ENCODE measurements around the gene LARP1.

Gene LARP1

DNA sequence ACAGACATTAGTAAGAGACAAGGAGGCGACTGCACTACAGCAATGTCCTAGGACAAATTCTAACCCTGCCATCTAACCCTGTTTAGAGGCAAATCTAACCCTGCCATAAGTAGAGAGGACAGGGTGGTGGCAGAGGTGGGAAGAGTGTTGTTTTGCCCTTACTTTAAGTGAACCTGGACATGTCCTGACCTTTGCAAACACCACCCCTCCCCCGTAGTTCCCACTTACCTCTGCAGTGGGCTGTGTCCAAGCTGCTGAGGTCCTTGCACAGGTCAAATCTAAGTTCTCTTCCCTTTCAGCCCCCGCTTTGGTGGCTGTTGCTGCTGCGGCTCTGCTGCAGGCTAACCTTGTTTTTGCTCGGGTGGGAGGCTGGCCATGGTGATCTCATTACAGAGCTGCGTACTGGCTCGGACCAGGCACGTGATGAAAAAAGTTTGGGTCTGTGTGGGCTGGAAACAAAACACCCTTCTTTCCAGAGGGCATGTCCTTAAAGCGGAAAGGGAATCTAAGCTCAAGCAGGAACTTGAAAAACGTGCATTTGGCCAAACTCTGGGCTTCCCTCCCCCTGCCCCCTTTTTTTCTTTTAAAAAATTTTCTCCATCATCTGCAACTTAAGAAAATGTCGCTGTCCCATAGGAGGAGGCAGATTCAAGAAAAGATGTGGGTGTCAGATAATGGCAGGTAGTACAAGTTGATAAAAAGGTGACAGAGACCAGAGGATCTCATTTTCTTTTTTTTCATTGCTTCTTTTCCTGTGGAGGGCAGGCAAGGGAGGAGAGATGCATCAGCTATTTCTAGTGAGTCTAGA, 95.3 kb downstream of the LARP1 start, which contains the start of gene FAXDC2:
FAXDC2 (minus strand) TSS at position 349 of the 808 bp plus-strand sequence. CDS start 12,425 bp downstream, outside the sequence.
- no peaks in the 10 kb centered on the region for H3K36me3 ChIP-seq (ENCODE audit: insufficient read depth, low read length)
- H3K9me3 ChIP-seq (ENCODE audit: low read length): no peaks in the 10 kb centered on the region
- H3K4me3 ChIP-seq (ENCODE audit: low read depth in 1 of 2, low read length in 2 of 2): peak within 1 kb of the TSS; percentile 49 to 74
- peak within 1 kb of the TSS; percentile 83 for H3K9ac ChIP-seq (ENCODE audit: low read length)
- peaks cover 27% of the 10 kb centered on the region for H3K4me1 ChIP-seq (ENCODE audit: insufficient read depth, low read length)
- H3K27ac ChIP-seq (ENCODE audit: low read depth, low read length): peak within 1 kb of the TSS; percentile 79
- no peaks in the 10 kb centered on the region for H3K27me3 ChIP-seq (ENCODE audit: control insufficient read depth in 1 of 2, insufficient read depth in 2 of 2, low read length in 2 of 2)

DNA sequence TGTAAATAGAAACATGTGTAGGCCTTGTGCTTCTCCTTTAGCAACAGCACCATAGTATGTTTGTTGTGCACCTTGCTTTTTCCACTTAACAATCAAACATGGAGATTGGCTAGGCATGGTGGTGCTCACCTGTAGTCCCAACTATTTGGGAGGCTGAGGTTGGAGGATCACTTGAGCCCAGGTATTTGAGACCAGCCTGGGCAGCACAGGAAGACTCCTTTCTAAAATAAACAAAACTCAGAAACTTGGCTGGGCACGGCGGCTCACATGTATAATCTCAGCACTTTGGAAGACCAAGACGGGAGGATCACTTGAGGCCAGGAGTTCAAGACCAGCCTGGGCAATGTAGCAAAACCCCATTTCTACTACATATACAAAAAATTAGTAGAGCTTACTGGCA, 96.2 kb downstream of the LARP1 start:
- H3K9me3 ChIP-seq (ENCODE audit: low read length): no peaks in the 10 kb centered on the region
- H3K9ac ChIP-seq (ENCODE audit: low read length): no peak overlapping the region
- no peaks in the 10 kb centered on the region for H3K27me3 ChIP-seq (ENCODE audit: control insufficient read depth in 1 of 2, insufficient read depth in 2 of 2, low read length in 2 of 2)
- peaks cover 21% of the 10 kb centered on the region for H3K4me1 ChIP-seq (ENCODE audit: insufficient read depth, low read length)
- no peak overlapping the region for H3K4me3 ChIP-seq (ENCODE audit: low read depth in 1 of 2, low read length in 2 of 2)
- no peaks in the 10 kb centered on the region for H3K36me3 ChIP-seq (ENCODE audit: insufficient read depth, low read length)
- peak overlapping the region; percentile 55 for H3K27ac ChIP-seq (ENCODE audit: low read depth, low read length)

DNA sequence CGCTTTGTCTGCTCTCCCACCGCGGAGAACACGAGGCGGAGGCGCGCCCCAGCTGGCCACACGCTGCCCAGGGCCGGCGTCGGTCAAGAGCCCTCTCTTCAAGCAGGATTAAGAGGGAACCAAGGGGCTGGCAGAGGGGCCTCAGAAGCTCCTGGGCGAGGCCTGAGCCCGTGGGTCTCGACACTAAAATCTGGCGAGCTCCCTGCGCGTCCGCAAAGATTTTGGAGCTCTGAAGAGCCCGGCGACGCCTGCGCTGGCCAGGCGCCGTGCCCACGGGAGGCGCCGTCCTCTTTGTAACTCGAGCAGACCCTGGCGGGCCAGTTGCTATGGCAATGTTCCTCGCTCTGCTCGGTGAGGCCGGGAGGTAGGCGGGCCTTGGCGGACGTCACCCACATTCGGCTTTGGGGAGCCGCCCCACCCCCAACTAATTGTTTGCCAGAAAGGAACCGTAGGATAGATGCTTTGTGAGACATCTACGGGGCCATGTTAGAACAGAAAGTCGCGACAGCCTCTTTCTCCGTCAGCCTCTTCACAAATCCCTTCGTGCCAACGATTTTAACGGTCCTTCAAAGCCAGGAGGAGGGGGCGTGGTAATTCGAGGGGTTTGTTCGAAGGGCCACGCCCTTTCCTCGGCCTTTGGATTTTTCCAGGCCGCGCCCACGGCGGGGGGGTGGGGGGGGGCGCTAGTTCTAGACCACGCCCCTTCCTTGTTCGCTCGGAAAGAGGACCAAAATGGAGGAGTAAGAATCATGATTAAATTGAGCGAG, 102.5 kb downstream of the LARP1 start:
- H3K9me3 ChIP-seq (ENCODE audit: low read length): no peaks in the 10 kb centered on the region
- H3K4me1 ChIP-seq (ENCODE audit: insufficient read depth, low read length): peaks cover 26% of the 10 kb centered on the region
- peak overlapping the region; percentile 100 for H3K27ac ChIP-seq (ENCODE audit: low read depth, low read length)
- H3K36me3 ChIP-seq (ENCODE audit: insufficient read depth, low read length): no peaks in the 10 kb centered on the region
- H3K9ac ChIP-seq (ENCODE audit: low read length): peak overlapping the region; percentile 96
- peak overlapping the region; percentile 74 to 91 for H3K4me3 ChIP-seq (ENCODE audit: low read depth in 1 of 2, low read length in 2 of 2)
- no peaks in the 10 kb centered on the region for H3K27me3 ChIP-seq (ENCODE audit: control insufficient read depth in 1 of 2, insufficient read depth in 2 of 2, low read length in 2 of 2)

GRCh38 chr5:154858297-154858971, 103.3 kb downstream of the LARP1 start, which contains the start of gene CNOT8:
Gene CNOT8 (plus strand): TSS chr5:154858627. CDS start chr5:154863279, 4,652 bp downstream.
- no peaks in the 10 kb centered on the region for H3K27me3 ChIP-seq (ENCODE audit: control insufficient read depth in 1 of 2, insufficient read depth in 2 of 2, low read length in 2 of 2)
- H3K4me1 ChIP-seq (ENCODE audit: insufficient read depth, low read length): peaks cover 26% of the 10 kb centered on the region
- no peaks in the 10 kb centered on the region for H3K36me3 ChIP-seq (ENCODE audit: insufficient read depth, low read length)
- H3K9ac ChIP-seq (ENCODE audit: low read length): peak within 1 kb of the TSS; percentile 96
- no peaks in the 10 kb centered on the region for H3K9me3 ChIP-seq (ENCODE audit: low read length)
- H3K4me3 ChIP-seq (ENCODE audit: low read depth in 1 of 2, low read length in 2 of 2): peak within 1 kb of the TSS; percentile 74 to 91
- H3K27ac ChIP-seq (ENCODE audit: low read depth, low read length): peak within 1 kb of the TSS; percentile 100

- no peaks in the 10 kb centered on the region for H3K36me3 ChIP-seq (ENCODE audit: insufficient read depth, low read length)
- peak overlapping the region; percentile 74 to 91 for H3K4me3 ChIP-seq (ENCODE audit: low read depth in 1 of 2, low read length in 2 of 2)
- H3K27ac ChIP-seq (ENCODE audit: low read depth, low read length): peak overlapping the region; percentile 100
- H3K9ac ChIP-seq (ENCODE audit: low read length): peak overlapping the region; percentile 96
- peaks cover 26% of the 10 kb centered on the region for H3K4me1 ChIP-seq (ENCODE audit: insufficient read depth, low read length)
- H3K9me3 ChIP-seq (ENCODE audit: low read length): no peaks in the 10 kb centered on the region
- H3K27me3 ChIP-seq (ENCODE audit: control insufficient read depth in 1 of 2, insufficient read depth in 2 of 2, low read length in 2 of 2): no peaks in the 10 kb centered on the region
These were observed 104.0 kb downstream of the LARP1 start for GRCh38 chr5:154858972-154859871.

- no peaks in the 10 kb centered on the region for H3K9me3 ChIP-seq (ENCODE audit: low read length)
- H3K4me3 ChIP-seq (ENCODE audit: low read depth in 1 of 2, low read length in 2 of 2): peak overlapping the region in 1 of 2 donors; percentile 91
- H3K27me3 ChIP-seq (ENCODE audit: control insufficient read depth in 1 of 2, insufficient read depth in 2 of 2, low read length in 2 of 2): no peaks in the 10 kb centered on the region
- peak overlapping the region; percentile 100 for H3K27ac ChIP-seq (ENCODE audit: low read depth, low read length)
- peaks cover 6% of the 10 kb centered on the region for H3K36me3 ChIP-seq (ENCODE audit: insufficient read depth, low read length)
- H3K4me1 ChIP-seq (ENCODE audit: insufficient read depth, low read length): peaks cover 26% of the 10 kb centered on the region
- peak overlapping the region; percentile 96 for H3K9ac ChIP-seq (ENCODE audit: low read length)
These were observed 104.9 kb downstream of the LARP1 start for GRCh38 chr5:154860123-154860522.

- H3K36me3 ChIP-seq (ENCODE audit: insufficient read depth, low read length): peaks cover 12% of the 10 kb centered on the region
- H3K27ac ChIP-seq (ENCODE audit: low read depth, low read length): no peak overlapping the region
- no peaks in the 10 kb centered on the region for H3K27me3 ChIP-seq (ENCODE audit: control insufficient read depth in 1 of 2, insufficient read depth in 2 of 2, low read length in 2 of 2)
- H3K9ac ChIP-seq (ENCODE audit: low read length): no peak overlapping the region
- H3K4me1 ChIP-seq (ENCODE audit: insufficient read depth, low read length): peaks cover 26% of the 10 kb centered on the region
- H3K9me3 ChIP-seq (ENCODE audit: low read length): no peaks in the 10 kb centered on the region
- H3K4me3 ChIP-seq (ENCODE audit: low read depth in 1 of 2, low read length in 2 of 2): no peak overlapping the region
These were observed 105.6 kb downstream of the LARP1 start for GRCh38 chr5:154860765-154861164.

DNA sequence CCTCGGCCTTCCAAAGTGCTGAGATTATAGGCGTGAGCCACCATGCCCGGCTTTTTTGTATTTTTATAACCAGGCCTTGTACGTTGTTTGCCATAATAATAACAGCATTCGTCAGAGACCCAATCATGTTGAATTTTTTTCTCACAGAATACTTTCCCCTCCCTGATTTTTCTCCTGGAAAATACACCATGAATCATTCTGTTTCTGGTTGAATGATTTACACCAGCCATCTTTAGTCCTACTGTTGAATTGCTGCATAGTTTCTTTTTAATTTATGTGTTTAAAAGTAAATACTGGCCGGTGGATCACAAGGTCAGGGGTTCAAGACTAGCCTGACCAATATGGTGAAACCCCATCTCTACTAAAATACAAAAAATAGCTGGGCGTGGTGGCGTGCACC, 106.8 kb downstream of the LARP1 start:
- Histone ChIP-seq H3K4me3 (ENCODE audit: low read depth in 1 of 2, low read length in 2 of 2) (no peak overlapping the region), H3K27ac (ENCODE audit: low read depth, low read length) (no peak overlapping the region), H3K4me1 (ENCODE audit: insufficient read depth, low read length) (peaks cover 22% of the 10 kb centered on the region)

GRCh38 chr5:154862766-154863165, 107.6 kb downstream of the LARP1 start:
- peaks cover 18% of the 10 kb centered on the region for H3K36me3 ChIP-seq (ENCODE audit: insufficient read depth, low read length)
- no peaks in the 10 kb centered on the region for H3K9me3 ChIP-seq (ENCODE audit: low read length)
- H3K9ac ChIP-seq (ENCODE audit: low read length): no peak overlapping the region
- H3K27ac ChIP-seq (ENCODE audit: low read depth, low read length): no peak overlapping the region
- H3K4me1 ChIP-seq (ENCODE audit: insufficient read depth, low read length): peaks cover 20% of the 10 kb centered on the region
- H3K4me3 ChIP-seq (ENCODE audit: low read depth in 1 of 2, low read length in 2 of 2): no peak overlapping the region
- H3K27me3 ChIP-seq (ENCODE audit: control insufficient read depth in 1 of 2, insufficient read depth in 2 of 2, low read length in 2 of 2): no peaks in the 10 kb centered on the region

More for the DNA sequence above, 106.8 kb downstream of the LARP1 start:
- Histone ChIP-seq H3K36me3 (ENCODE audit: insufficient read depth, low read length) (peaks cover 18% of the 10 kb centered on the region), H3K9ac (ENCODE audit: low read length) (no peak overlapping the region), H3K27me3 (ENCODE audit: control insufficient read depth in 1 of 2, insufficient read depth in 2 of 2, low read length in 2 of 2) (no peaks in the 10 kb centered on the region), H3K9me3 (ENCODE audit: low read length) (no peaks in the 10 kb centered on the region)

- H3K9me3 ChIP-seq (ENCODE audit: low read length): no peaks in the 10 kb centered on the region
- no peak overlapping the region for H3K27ac ChIP-seq (ENCODE audit: low read depth, low read length)
- H3K9ac ChIP-seq (ENCODE audit: low read length): no peak overlapping the region
- H3K36me3 ChIP-seq (ENCODE audit: insufficient read depth, low read length): peaks cover 18% of the 10 kb centered on the region
- peaks cover 22% of the 10 kb centered on the region for H3K4me1 ChIP-seq (ENCODE audit: insufficient read depth, low read length)
- H3K4me3 ChIP-seq (ENCODE audit: low read depth in 1 of 2, low read length in 2 of 2): no peak overlapping the region
- no peaks in the 10 kb centered on the region for H3K27me3 ChIP-seq (ENCODE audit: control insufficient read depth in 1 of 2, insufficient read depth in 2 of 2, low read length in 2 of 2)
These were observed 108.3 kb downstream of the LARP1 start for GRCh38 chr5:154863291-154864080.
